ENCODE measurements around the gene CISD3. TPM values are rescaled to one million over a fixed set of nuclear protein-coding genes. Genes with fewer than 3 reads are reported as not detected.
A peak's percentile ranks its signal among the peaks of the same experiment; 100 is the strongest.
"Not testable (repeated sequence)": the region's sequence is repeated elsewhere in the genome, so short reads cannot be mapped to it uniquely, and the experiment has no call there.

Gene CISD3
- total and polyA plus RNA-seq, 3 experiments from 2014 or later: 58.2 to 73.4 (median 59.6) TPM

DNA sequence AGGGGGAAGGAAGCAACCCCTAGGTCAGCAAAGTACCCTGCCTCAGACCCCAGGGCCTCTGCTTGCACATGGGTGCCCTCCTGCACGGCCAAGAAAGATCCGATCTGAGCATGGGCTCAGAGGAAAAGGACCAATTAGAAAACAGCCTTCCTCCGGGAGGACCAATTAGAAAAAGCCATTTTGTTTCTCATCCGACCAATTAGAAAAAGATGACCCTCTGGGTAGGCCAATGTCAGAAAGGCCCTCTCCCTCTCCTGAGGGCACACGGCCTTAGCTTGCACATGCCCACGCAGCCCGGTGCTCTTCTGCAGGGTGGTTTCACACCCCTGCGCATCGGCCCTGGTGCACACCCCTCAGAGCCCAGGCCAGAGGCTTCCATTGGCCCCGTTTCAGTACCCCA, 5.1 kb upstream of the CISD3 start:
- peak overlapping the region; percentile 53 to 98 (median 94) for H3K27ac Mint-ChIP-seq
- H3K4me1 Mint-ChIP-seq: peaks cover 62 to 72% (median 71%) of the 10 kb centered on the region in 3 donors
- H3K4me1 ChIP-seq (ENCODE audit: insufficient read depth, low read length): peaks cover 53% of the 10 kb centered on the region
- peaks cover 0 to 41% (median 0%) of the 10 kb centered on the region in 3 donors for H3K36me3 Mint-ChIP-seq
- H3K27me3 ChIP-seq (ENCODE audit: insufficient read depth, low read length, poor library complexity, severe bottlenecking): no peaks in the 10 kb centered on the region
- ChIA-PET POLR2A (no interaction called here), CTCF (no interaction called here)
- H3K36me3 ChIP-seq (ENCODE audit: insufficient read depth, low read length): peaks cover 6% of the 10 kb centered on the region
- H3K9me3 ChIP-seq (ENCODE audit: low read length): no peaks in the 10 kb centered on the region
- H3K27me3 Mint-ChIP-seq: no peaks in the 10 kb centered on the region
- no peaks in the 10 kb centered on the region for H3K9me3 Mint-ChIP-seq
- no peak for DNase-seq
- H3K4me3 Mint-ChIP-seq: peak overlapping the region; percentile 32 to 83 (median 68)
- no peak overlapping the region for H3K4me3 ChIP-seq (ENCODE audit: low read length)
- H3K27ac ChIP-seq (ENCODE audit: low read depth, low read length): no peak overlapping the region

DNA sequence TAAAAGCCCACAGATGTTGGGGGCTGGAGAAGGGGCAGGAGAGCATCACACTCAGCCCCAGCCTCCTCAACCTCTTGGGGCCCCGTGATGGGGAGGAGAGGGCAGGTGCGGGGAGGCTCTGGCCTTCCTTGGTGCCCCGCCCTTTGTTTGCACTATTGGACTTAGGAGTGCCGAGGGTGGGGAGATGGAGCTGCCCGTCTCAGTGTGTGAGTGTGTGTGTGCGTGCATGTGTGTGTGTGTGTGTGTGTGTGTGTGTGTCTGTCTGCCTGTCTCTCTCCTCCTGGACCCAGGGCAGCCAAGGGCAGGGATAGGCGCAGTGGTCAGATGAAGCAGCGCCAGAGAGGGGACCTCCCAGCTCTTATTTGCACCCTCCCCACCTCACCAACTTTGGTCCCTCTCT, 4.0 kb upstream of the CISD3 start:
- H3K9me3 ChIP-seq (ENCODE audit: low read length); H3K4me3 ChIP-seq (ENCODE audit: low read length); H3K27me3 Mint-ChIP-seq; H3K27me3 ChIP-seq (ENCODE audit: insufficient read depth, low read length, poor library complexity, severe bottlenecking); H3K9me3 Mint-ChIP-seq; H3K27ac ChIP-seq (ENCODE audit: low read depth, low read length); H3K36me3 ChIP-seq (ENCODE audit: insufficient read depth, low read length); POLR2A ChIA-PET; DNase-seq: not testable (repeated sequence)
- H3K4me1 ChIP-seq (ENCODE audit: insufficient read depth, low read length): peaks cover 60% of the 10 kb centered on the region
- CTCF ChIA-PET: interaction anchor here (0.7 kb wide), 1 partner anchor 9 kb away, joined by 3 read pairs; no protein-coding TSS in a partner anchor
- Mint-ChIP-seq H3K36me3 (peaks cover 0 to 36% (median 0%) of the 10 kb centered on the region in 3 donors), H3K4me1 (peaks cover 68 to 74% (median 73%) of the 10 kb centered on the region in 3 donors), H3K27ac (peak overlapping the region; percentile 78 to 99 (median 94)), H3K4me3 (peak overlapping the region in 5 of 7 donors; percentile 51 to 70 (median 64))

DNA sequence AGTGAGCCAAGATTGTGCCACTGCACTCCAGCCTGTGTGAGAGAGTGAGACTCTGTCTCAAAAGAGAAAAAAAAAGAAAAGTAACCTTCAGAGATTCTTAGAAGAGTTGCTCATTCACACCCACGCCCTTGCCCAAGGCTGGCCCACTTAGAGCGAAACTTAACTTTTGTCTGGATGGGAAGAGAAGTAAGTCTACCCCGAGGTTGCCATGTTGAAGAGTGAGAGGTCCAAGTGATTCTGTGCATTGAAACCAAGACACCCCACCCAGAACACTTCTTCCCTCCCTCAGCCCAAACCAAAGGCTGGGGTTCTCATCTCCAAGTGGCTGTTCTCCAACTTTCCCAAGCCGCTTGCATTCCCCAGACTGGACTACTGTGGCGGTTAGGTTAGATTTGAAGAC, 2.4 kb upstream of the CISD3 start:
- H3K4me1 ChIP-seq (ENCODE audit: insufficient read depth, low read length): peaks cover 62% of the 10 kb centered on the region
- H3K27ac ChIP-seq (ENCODE audit: low read depth, low read length): peak overlapping the region; percentile 44
- peak overlapping the region; percentile 60 for H3K4me3 ChIP-seq (ENCODE audit: low read length)
- Mint-ChIP-seq H3K4me1 (peaks cover 77 to 87% (median 84%) of the 10 kb centered on the region in 3 donors), H3K4me3 (peak overlapping the region; percentile 73 to 89 (median 81)), H3K9me3 (no peaks in the 10 kb centered on the region), H3K36me3 (peaks cover 0 to 31% (median 2%) of the 10 kb centered on the region in 3 donors), H3K27ac (peak overlapping the region; percentile 83 to 99 (median 98)), H3K27me3 (no peaks in the 10 kb centered on the region)
- no peaks in the 10 kb centered on the region for H3K27me3 ChIP-seq (ENCODE audit: insufficient read depth, low read length, poor library complexity, severe bottlenecking)
- ChIA-PET CTCF (interaction anchor here (1.2 to 3.0 kb wide), 3 partner anchors 22 to 243 kb away, joined by 3 to 26 read pairs (median 18); partner anchors contain the start of gene MLLT6), POLR2A (interaction anchor here (0.8 to 2.5 kb wide), 6 partner anchors 9 to 51 kb away, joined by 3 to 56 read pairs (median 8); partner anchors contain the start of genes MLLT6 and PSMB3)
- no peaks in the 10 kb centered on the region for H3K36me3 ChIP-seq (ENCODE audit: insufficient read depth, low read length)
- DNase-seq: peak in 4 of 5 donors; percentile 49 to 73 (median 64)
- no peaks in the 10 kb centered on the region for H3K9me3 ChIP-seq (ENCODE audit: low read length)

DNA sequence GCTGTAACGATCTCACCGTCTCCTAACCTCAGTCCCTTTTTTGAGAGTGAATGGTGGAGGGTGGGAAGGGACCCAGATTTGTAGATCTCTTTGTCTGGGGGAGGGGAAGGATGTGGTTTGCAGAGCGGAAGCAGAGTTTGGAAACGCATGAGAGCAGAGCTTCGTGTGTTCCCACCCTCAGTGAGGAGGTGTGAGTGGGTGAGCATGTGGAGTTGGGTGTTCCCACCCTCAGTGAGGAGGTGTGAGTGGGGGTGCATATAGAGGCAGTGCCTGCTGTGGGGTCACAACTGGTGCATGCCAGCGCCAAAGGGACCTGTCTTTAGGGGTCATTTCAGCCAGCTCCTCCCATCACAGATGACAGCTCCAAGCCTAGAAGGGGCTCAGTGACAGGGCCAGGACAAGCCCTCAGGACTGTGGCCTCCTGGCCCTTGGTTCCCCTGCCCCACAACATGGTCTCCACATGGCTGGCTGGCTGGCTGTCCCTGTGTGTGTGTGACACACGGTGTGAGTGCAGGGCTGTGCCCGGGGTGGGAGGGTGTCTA, 1.8 kb upstream of the CISD3 start:
- H3K27me3 ChIP-seq (ENCODE audit: insufficient read depth, low read length, poor library complexity, severe bottlenecking): no peaks in the 10 kb centered on the region
- H3K9me3 Mint-ChIP-seq: no peaks in the 10 kb centered on the region
- POLR2A ChIA-PET: interaction anchor here (0.8 to 2.5 kb wide), 10 partner anchors 9 to 169 kb away, joined by 3 to 56 read pairs (median 4); partner anchors contain the start of genes MLLT6 and PSMB3
- peaks cover 0 to 29% (median 2%) of the 10 kb centered on the region in 3 donors for H3K36me3 Mint-ChIP-seq
- no peaks in the 10 kb centered on the region for H3K27me3 Mint-ChIP-seq
- peak overlapping the region; percentile 44 for H3K27ac ChIP-seq (ENCODE audit: low read depth, low read length)
- DNase-seq: peak; percentile 64 to 87 (median 85)
- H3K9me3 ChIP-seq (ENCODE audit: low read length): no peaks in the 10 kb centered on the region
- CTCF ChIA-PET: interaction anchor here (0.8 to 3.0 kb wide), 7 partner anchors 16 to 243 kb away, joined by 3 to 26 read pairs (median 3); partner anchors contain the start of gene MLLT6
- H3K4me3 Mint-ChIP-seq: peak overlapping the region; percentile 73 to 89 (median 81)
- H3K4me1 Mint-ChIP-seq: peaks cover 76 to 87% (median 80%) of the 10 kb centered on the region in 3 donors
- peaks cover 62% of the 10 kb centered on the region for H3K4me1 ChIP-seq (ENCODE audit: insufficient read depth, low read length)
- H3K36me3 ChIP-seq (ENCODE audit: insufficient read depth, low read length): no peaks in the 10 kb centered on the region
- H3K4me3 ChIP-seq (ENCODE audit: low read length): peak overlapping the region; percentile 60
- peak overlapping the region; percentile 83 to 99 (median 98) for H3K27ac Mint-ChIP-seq

DNA sequence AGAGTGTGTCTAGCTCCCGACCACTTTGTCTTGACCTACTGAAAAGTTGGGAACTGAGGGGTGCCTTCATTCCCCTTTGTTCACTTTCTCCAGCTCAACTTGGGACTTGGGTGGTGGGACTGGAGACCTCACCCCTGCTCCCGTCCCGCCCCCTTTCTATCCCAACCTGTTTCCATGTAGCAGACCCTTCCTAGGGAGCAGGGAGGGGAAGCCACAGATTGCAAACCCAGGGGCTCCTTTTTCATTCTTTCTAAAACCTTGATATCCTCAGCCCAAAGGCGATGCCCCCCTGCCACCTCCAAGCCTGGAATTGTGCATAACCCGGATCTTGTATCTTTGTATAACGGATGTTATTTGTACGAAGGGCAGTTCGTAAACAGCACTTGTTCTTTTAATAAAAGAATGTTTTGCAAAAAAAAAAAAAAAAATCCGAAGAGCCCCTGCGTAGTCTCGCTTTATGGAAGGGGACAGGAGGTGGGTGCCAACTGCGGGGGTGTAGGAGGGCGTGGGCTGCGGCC, 714 bp upstream of the CISD3 start:
- H3K36me3 Mint-ChIP-seq: peaks cover 0 to 27% (median 2%) of the 10 kb centered on the region in 3 donors
- peaks cover 79 to 90% (median 82%) of the 10 kb centered on the region in 3 donors for H3K4me1 Mint-ChIP-seq
- Histone ChIP-seq H3K9me3 (ENCODE audit: low read length) (no peaks in the 10 kb centered on the region), H3K4me3 (ENCODE audit: low read length) (peak overlapping the region; percentile 46), H3K27me3 (ENCODE audit: insufficient read depth, low read length, poor library complexity, severe bottlenecking) (no peaks in the 10 kb centered on the region), H3K36me3 (ENCODE audit: insufficient read depth, low read length) (no peaks in the 10 kb centered on the region), H3K4me1 (ENCODE audit: insufficient read depth, low read length) (peaks cover 68% of the 10 kb centered on the region), H3K27ac (ENCODE audit: low read depth, low read length) (peak overlapping the region; percentile 60)
- H3K4me3 Mint-ChIP-seq: peak overlapping the region; percentile 73 to 89 (median 81)
- no peaks in the 10 kb centered on the region for H3K27me3 Mint-ChIP-seq
- no peak for DNase-seq
- ChIA-PET POLR2A (interaction anchor here (0.9 to 2.5 kb wide), 8 partner anchors 10 to 170 kb away, joined by 3 to 56 read pairs (median 6); partner anchors contain the start of genes MLLT6 and PSMB3), CTCF (interaction anchor here (0.8 to 3.0 kb wide), 5 partner anchors 17 to 171 kb away, joined by 3 to 26 read pairs (median 11); partner anchors contain the start of gene MLLT6)
- no peaks in the 10 kb centered on the region for H3K9me3 Mint-ChIP-seq
- peak overlapping the region; percentile 83 to 99 (median 98) for H3K27ac Mint-ChIP-seq

DNA sequence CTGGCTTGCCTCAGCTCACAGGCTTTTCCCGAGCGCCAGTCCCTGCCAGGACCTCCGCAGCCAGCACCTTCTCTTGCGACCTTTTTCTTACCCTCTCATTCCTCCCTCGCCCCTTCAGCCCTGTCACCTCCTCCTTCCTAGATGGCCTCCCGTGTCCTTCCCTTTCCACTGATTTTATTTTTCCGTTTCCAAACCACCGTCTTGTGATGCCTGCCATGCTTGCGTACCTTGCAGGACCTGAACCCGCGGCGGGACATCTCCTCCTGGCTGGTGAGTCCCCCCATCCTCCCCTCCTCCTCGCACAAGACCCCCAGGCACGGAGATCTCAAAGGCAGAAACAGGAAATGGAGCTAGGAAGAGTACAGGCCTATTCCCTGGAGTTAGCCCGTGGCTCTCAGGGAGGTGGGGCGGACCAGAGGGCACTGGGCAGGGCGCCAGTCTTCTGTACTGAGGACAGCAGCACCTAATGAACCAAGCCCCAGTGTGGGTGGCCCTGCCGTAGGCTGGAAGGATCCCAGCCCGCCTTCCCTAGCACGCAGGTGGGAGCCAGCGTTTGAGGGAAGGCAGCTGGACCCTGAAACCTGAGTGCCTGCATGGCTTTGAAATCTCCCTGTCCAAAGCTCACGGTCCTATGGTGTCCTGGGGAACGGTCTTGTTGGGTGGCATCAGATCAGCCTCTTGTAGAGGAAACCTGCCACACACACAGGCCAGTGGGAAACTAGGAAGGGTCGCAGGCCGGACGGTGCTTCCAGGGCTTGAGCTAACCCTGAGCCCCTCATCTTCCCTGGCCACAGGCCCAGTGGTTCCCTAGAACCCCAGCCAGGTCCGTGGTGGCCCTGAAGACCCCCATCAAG, 612 bp downstream of the CISD3 start:
- Histone ChIP-seq H3K9me3 (ENCODE audit: low read length) (no peaks in the 10 kb centered on the region), H3K4me3 (ENCODE audit: low read length) (peak overlapping the region; percentile 83), H3K4me1 (ENCODE audit: insufficient read depth, low read length) (peaks cover 59% of the 10 kb centered on the region), H3K36me3 (ENCODE audit: insufficient read depth, low read length) (no peaks in the 10 kb centered on the region), H3K27ac (ENCODE audit: low read depth, low read length) (peak overlapping the region; percentile 64), H3K27me3 (ENCODE audit: insufficient read depth, low read length, poor library complexity, severe bottlenecking) (no peaks in the 10 kb centered on the region)
- H3K9me3 Mint-ChIP-seq: no peaks in the 10 kb centered on the region
- H3K27ac Mint-ChIP-seq: peak overlapping the region; percentile 78 to 99 (median 96)
- ChIA-PET CTCF (interaction anchor here (0.8 to 2.7 kb wide), 13 partner anchors 7 to 172 kb away, joined by 3 to 17 read pairs (median 4); partner anchors contain the start of gene MLLT6), POLR2A (interaction anchor here (0.9 to 1.9 kb wide), 5 partner anchors 18 to 54 kb away, joined by 5 to 8 read pairs (median 6); partner anchors contain the start of genes MLLT6 and PSMB3)
- H3K4me1 Mint-ChIP-seq: peaks cover 72 to 89% (median 78%) of the 10 kb centered on the region in 3 donors
- peaks cover 0 to 18% (median 2%) of the 10 kb centered on the region in 3 donors for H3K36me3 Mint-ChIP-seq
- DNase-seq: no peak
- peak overlapping the region; percentile 90 to 100 (median 97) for H3K4me3 Mint-ChIP-seq
- no peaks in the 10 kb centered on the region for H3K27me3 Mint-ChIP-seq

DNA sequence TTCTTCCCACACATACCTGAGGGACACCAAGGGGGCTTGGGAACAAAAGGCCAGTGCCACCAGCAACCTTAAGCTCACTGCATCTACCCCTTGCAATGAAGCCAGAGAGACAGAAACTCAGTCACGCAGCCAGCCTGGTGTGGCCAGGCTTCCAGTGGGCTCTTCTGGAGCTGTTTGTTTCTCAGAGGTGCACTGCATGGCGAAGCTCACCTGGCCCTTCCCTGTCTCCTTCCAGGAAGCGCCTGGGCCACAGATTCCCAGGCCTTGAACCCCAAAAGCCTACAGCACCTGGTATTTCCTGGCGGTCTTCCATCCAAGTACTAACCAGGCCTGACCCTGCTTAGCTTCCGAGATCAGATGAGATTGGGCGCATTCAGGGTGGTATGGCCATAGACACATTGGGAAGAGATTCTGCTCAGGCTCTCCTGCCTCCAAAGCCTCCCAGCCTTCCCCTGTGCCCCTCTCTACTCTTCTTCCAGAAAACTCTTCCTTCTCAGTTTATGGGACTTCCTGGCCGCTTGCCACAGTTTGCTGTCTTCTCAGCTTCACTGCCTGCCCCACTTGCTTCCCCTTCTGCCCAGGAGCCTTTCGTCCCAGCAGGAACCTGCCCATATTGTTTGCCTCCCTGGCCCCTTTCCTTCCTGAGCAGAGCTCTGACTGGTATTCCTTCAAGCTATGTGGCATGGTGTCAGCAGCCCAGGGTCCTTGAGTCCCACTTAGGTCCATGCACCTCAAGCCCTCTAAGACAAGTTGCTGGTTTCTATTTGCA, 1.6 kb downstream of the CISD3 start:
- Mint-ChIP-seq H3K27ac (peak overlapping the region; percentile 61 to 99 (median 94)), H3K27me3 (no peaks in the 10 kb centered on the region), H3K4me3 (peak overlapping the region; percentile 72 to 100 (median 95)), H3K36me3 (peaks cover 0 to 16% (median 2%) of the 10 kb centered on the region in 3 donors), H3K9me3 (no peaks in the 10 kb centered on the region), H3K4me1 (peaks cover 67 to 81% (median 71%) of the 10 kb centered on the region in 3 donors)
- ChIA-PET CTCF (interaction anchor here (0.8 to 2.7 kb wide), 9 partner anchors 8 to 173 kb away, joined by 3 to 17 read pairs (median 4); partner anchors contain the start of gene MLLT6), POLR2A (interaction anchor here (0.9 to 1.9 kb wide), 4 partner anchors 17 to 30 kb away, joined by 5 to 8 read pairs (median 6); partner anchors contain the start of genes MLLT6 and PSMB3)
- H3K27me3 ChIP-seq (ENCODE audit: insufficient read depth, low read length, poor library complexity, severe bottlenecking): no peaks in the 10 kb centered on the region
- no peaks in the 10 kb centered on the region for H3K9me3 ChIP-seq (ENCODE audit: low read length)
- no peak for DNase-seq
- H3K4me3 ChIP-seq (ENCODE audit: low read length): peak overlapping the region; percentile 83
- no peaks in the 10 kb centered on the region for H3K36me3 ChIP-seq (ENCODE audit: insufficient read depth, low read length)
- peaks cover 53% of the 10 kb centered on the region for H3K4me1 ChIP-seq (ENCODE audit: insufficient read depth, low read length)
- no peak overlapping the region for H3K27ac ChIP-seq (ENCODE audit: low read depth, low read length)
